ENCODE data around the gene BTN1A1.

The BTN1A1 gene

DNA sequence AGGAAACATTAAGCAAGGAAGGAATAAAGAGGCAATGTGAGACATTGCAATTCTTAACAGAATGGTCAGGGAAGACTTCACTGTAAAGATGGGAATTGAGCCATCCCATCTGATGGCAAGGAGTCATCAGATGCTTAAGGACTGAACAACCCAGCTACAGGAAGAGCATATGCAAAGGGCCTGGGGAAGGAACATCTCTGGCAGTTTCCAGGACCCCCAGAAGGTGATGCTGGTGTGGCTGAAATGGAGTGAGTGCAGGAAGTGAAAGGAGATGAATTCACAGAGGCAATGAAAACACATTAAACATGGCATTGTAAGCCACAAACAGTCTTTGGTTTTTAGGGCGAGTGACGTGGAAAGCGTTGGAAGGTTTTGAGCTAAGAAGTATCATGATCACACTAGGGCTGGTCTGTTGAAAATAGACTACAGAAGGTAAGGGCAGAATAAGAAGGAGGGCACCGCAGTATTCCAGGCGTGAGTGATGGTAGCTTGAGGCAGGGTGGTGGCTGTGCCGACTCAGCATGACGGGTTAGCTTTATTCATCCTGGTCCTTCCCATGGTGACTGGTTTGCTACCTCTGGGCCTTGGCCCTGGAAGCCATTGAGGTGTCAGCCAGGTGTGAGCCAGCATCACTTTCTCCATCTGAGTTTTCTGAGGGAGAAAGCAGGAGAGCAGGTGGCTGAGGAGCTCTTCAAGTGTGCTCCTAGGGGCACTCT, 35.5 kb upstream of the BTN1A1 start:
- WGBS, 2 experiments (ENCODE audit: insufficient coverage in 2 of 2) = 94 to 97% methylated on average over 7 of the region's 7 CpGs

DNA sequence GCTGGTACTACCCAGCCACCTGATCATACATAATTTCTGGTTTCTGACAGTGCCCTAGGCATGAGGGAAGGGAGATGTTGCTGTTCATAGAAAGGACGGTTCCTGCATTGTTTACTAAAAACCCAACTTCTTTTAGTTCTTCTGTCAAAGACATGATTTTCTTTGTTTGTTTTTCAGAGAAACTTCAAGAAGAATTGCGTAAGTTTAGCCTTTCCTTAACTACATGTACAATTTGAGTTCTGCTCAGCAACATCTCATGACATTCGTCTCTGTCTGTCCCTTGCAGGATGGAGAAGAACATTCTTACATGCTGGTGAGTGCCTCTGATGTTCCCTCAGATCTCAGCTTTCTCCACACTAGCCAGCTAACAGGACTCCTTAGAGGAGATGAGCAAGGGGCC, 34.3 kb upstream of the BTN1A1 start:
- H3K27ac ChIP-seq (ENCODE audit: low read depth, low read length, severe bottlenecking) = no peak overlapping the region
- peaks cover 79% of the 10 kb centered on the region for H3K36me3 ChIP-seq (ENCODE audit: control insufficient read depth, insufficient read depth, low read length)
- H3K9me3 ChIP-seq (ENCODE audit: control insufficient read depth, low read length) = no peaks in the 10 kb centered on the region
- no peaks in the 10 kb centered on the region for H3K4me1 ChIP-seq (ENCODE audit: control insufficient read depth, insufficient read depth, low read length, poor library complexity, severe bottlenecking)
- no peak overlapping the region for H3K4me3 ChIP-seq (ENCODE audit: extremely low read depth, insufficient read depth, low read length, poor library complexity, severe bottlenecking)
- WGBS, 2 experiments (ENCODE audit: insufficient coverage in 2 of 2) = 87% methylated on average over 3 of the region's 3 CpGs; no CpG with 5 or more reads in 1 of the 2 experiments

More for the DNA sequence above, 35.5 kb upstream of the BTN1A1 start:
- no peak overlapping the region for H3K4me3 ChIP-seq (ENCODE audit: extremely low read depth, insufficient read depth, low read length, poor library complexity, severe bottlenecking)
- no peak overlapping the region for H3K27ac ChIP-seq (ENCODE audit: low read depth, low read length, severe bottlenecking)
- H3K4me1 ChIP-seq (ENCODE audit: control insufficient read depth, insufficient read depth, low read length, poor library complexity, severe bottlenecking) = no peaks in the 10 kb centered on the region
- peaks cover 91% of the 10 kb centered on the region for H3K36me3 ChIP-seq (ENCODE audit: control insufficient read depth, insufficient read depth, low read length)
- H3K9me3 ChIP-seq (ENCODE audit: control insufficient read depth, low read length) = no peaks in the 10 kb centered on the region

DNA sequence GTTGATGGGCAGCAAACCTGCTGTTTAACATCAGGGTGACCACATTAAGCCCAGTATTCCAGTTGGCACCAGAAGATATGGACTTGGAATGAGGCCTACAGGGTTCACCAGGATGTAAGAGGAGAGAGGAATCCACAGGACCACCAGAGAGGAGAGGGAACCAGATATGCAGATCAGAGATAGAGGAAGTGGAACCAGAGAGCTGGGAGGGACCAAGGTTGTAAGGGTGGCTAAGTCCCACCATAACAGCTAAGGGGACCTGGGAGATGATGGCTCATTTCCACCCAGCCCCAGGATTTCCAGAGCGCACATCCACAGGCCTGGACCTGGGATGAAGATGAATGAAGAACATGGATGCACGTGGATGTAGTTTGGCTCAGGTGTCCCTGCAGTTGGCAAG, 31.3 kb upstream of the BTN1A1 start:
- Histone ChIP-seq H3K27ac (ENCODE audit: low read depth, low read length, severe bottlenecking) (no peak overlapping the region), H3K4me3 (ENCODE audit: extremely low read depth, insufficient read depth, low read length, poor library complexity, severe bottlenecking) (no peak overlapping the region), H3K9me3 (ENCODE audit: control insufficient read depth, low read length) (peaks cover 7% of the 10 kb centered on the region), H3K4me1 (ENCODE audit: control insufficient read depth, insufficient read depth, low read length, poor library complexity, severe bottlenecking) (no peaks in the 10 kb centered on the region), H3K36me3 (ENCODE audit: control insufficient read depth, insufficient read depth, low read length) (peaks cover 53% of the 10 kb centered on the region)
- WGBS, 2 experiments (ENCODE audit: insufficient coverage in 2 of 2) = 95 to 100% methylated on average over 2 of the region's 2 CpGs

DNA sequence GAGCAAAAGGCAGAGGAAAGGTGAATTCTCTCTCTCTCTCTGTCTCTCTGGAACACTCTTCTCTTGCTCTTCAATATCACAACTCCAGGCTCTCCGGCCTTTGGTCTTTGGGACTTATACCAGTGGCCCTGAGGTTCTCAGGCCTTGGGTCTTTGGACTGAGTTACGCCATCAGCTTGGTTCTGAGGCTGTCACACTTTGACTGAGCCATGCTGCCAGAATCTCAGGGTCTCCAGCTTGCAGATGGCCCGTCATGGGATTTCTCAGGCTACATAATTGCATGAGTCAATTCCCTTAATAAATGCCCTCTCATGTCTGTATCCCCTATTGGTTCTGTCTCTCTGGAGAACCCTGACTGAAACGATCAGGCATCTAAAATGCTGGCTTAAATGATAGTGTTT, 29.5 kb upstream of the BTN1A1 start:
- Histone ChIP-seq H3K4me3 (ENCODE audit: extremely low read depth, insufficient read depth, low read length, poor library complexity, severe bottlenecking) (no peak overlapping the region), H3K4me1 (ENCODE audit: control insufficient read depth, insufficient read depth, low read length, poor library complexity, severe bottlenecking) (no peaks in the 10 kb centered on the region), H3K36me3 (ENCODE audit: control insufficient read depth, insufficient read depth, low read length) (peaks cover 35% of the 10 kb centered on the region), H3K9me3 (ENCODE audit: control insufficient read depth, low read length) (peaks cover 7% of the 10 kb centered on the region), H3K27ac (ENCODE audit: low read depth, low read length, severe bottlenecking) (no peak overlapping the region)
- WGBS, 2 experiments (ENCODE audit: insufficient coverage in 2 of 2) = 98 to 100% methylated on average over 3 to 4 of the region's 4 CpGs

DNA sequence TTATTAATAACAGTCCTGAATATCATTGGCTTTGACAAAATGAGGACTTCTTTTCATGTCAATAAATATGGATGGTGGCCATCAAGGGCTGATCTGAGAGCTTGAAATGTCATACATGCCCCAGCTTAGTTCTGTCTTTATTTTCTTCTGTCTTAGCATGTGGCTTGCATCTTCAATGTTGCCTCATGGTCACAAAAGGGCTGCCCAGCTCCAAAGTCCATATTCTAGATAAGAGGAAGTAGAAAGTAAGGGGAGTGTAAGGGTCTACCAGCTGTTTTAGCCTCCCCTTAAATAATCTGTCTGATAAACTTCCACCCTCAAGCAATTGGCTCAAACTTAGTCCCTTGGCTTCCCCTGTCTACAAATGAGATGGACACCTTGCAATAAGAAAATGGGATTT, 28.1 kb upstream of the BTN1A1 start:
- peaks cover 7% of the 10 kb centered on the region for H3K9me3 ChIP-seq (ENCODE audit: control insufficient read depth, low read length)
- peaks cover 21% of the 10 kb centered on the region for H3K36me3 ChIP-seq (ENCODE audit: control insufficient read depth, insufficient read depth, low read length)
- H3K27ac ChIP-seq (ENCODE audit: low read depth, low read length, severe bottlenecking) = no peak overlapping the region
- H3K4me3 ChIP-seq (ENCODE audit: extremely low read depth, insufficient read depth, low read length, poor library complexity, severe bottlenecking) = no peak overlapping the region
- no peaks in the 10 kb centered on the region for H3K4me1 ChIP-seq (ENCODE audit: control insufficient read depth, insufficient read depth, low read length, poor library complexity, severe bottlenecking)

GRCh38 chr6:26472549-26473290, 27.4 kb upstream of the BTN1A1 start:
- Histone ChIP-seq H3K9me3 (ENCODE audit: control insufficient read depth, low read length) (peaks cover 7% of the 10 kb centered on the region), H3K27ac (ENCODE audit: low read depth, low read length, severe bottlenecking) (no peak overlapping the region), H3K4me3 (ENCODE audit: extremely low read depth, insufficient read depth, low read length, poor library complexity, severe bottlenecking) (no peak overlapping the region), H3K36me3 (ENCODE audit: control insufficient read depth, insufficient read depth, low read length) (peaks cover 15% of the 10 kb centered on the region), H3K4me1 (ENCODE audit: control insufficient read depth, insufficient read depth, low read length, poor library complexity, severe bottlenecking) (no peaks in the 10 kb centered on the region)
- WGBS, 2 experiments (ENCODE audit: insufficient coverage in 2 of 2) = 93 to 100% methylated on average over 2 to 3 of the region's 4 CpGs

DNA sequence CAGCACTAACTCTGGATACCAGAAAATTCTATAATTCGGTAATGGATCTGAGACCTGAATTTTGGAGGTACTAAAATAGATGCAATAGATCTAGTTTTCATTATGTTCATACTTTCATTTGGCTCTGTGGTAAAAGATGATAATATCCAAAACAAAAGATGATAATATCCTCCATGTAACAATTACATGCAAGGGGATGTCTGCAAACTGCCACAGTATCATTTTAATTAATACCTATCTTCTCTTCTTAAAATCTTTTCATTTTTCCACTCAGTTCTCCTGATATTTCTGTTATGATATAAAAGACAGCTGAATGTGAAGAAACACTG, 26.7 kb upstream of the BTN1A1 start:
- H3K36me3 ChIP-seq (ENCODE audit: control insufficient read depth, insufficient read depth, low read length) = peaks cover 9% of the 10 kb centered on the region
- no peaks in the 10 kb centered on the region for H3K4me1 ChIP-seq (ENCODE audit: control insufficient read depth, insufficient read depth, low read length, poor library complexity, severe bottlenecking)
- no peak overlapping the region for H3K4me3 ChIP-seq (ENCODE audit: extremely low read depth, insufficient read depth, low read length, poor library complexity, severe bottlenecking)
- no peak overlapping the region for H3K27ac ChIP-seq (ENCODE audit: low read depth, low read length, severe bottlenecking)
- H3K9me3 ChIP-seq (ENCODE audit: control insufficient read depth, low read length) = peaks cover 7% of the 10 kb centered on the region
- no CpG with 5 or more reads among the region's 1 CpG for WGBS, 2 experiments (ENCODE audit: insufficient coverage in 2 of 2)

- 90 to 93% methylated on average over 6 to 7 of the region's 12 CpGs for WGBS, 2 experiments (ENCODE audit: insufficient coverage in 2 of 2)
- no peak overlapping the region for H3K4me3 ChIP-seq (ENCODE audit: extremely low read depth, insufficient read depth, low read length, poor library complexity, severe bottlenecking)
These were observed 26.2 kb upstream of the BTN1A1 start for GRCh38 chr6:26473758-26474438.

DNA sequence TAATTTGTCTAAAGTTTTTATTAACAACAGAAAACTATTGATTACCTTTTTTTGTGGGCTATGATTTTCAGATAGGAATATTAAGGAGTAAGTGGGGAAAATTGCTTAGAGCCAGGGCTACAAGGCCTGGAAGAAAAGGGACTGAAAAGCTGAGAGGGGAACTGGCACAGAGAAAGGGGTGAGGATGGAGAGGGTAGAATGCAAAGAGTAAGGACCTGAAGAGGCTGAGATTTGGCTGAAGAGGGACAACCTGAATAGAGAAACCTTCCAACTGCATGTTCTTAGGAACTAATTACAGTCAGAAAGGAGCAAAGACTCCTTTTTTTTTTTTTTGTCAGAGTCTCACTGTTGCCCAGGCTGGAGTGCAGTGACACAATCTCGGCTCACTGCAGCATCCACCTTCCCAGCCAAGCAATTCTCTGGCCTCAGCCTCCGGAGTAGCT, 25.6 kb upstream of the BTN1A1 start:
- H3K36me3 ChIP-seq (ENCODE audit: control insufficient read depth, insufficient read depth, low read length) = no peaks in the 10 kb centered on the region
- peaks cover 6% of the 10 kb centered on the region for H3K4me1 ChIP-seq (ENCODE audit: control insufficient read depth, insufficient read depth, low read length, poor library complexity, severe bottlenecking)
- H3K9me3 ChIP-seq (ENCODE audit: control insufficient read depth, low read length) = peaks cover 7% of the 10 kb centered on the region
- no peak overlapping the region for H3K27ac ChIP-seq (ENCODE audit: low read depth, low read length, severe bottlenecking)
- H3K4me3 ChIP-seq (ENCODE audit: extremely low read depth, insufficient read depth, low read length, poor library complexity, severe bottlenecking) = no peak overlapping the region
- 80 to 95% methylated on average over 1 to 2 of the region's 2 CpGs for WGBS, 2 experiments (ENCODE audit: insufficient coverage in 2 of 2)

More at GRCh38 chr6:26473758-26474438, 26.2 kb upstream of the BTN1A1 start:
- H3K36me3 ChIP-seq (ENCODE audit: control insufficient read depth, insufficient read depth, low read length) = peaks cover 4% of the 10 kb centered on the region
- H3K27ac ChIP-seq (ENCODE audit: low read depth, low read length, severe bottlenecking) = no peak overlapping the region
- peaks cover 7% of the 10 kb centered on the region for H3K9me3 ChIP-seq (ENCODE audit: control insufficient read depth, low read length)
- peaks cover under 1% of the 10 kb centered on the region for H3K4me1 ChIP-seq (ENCODE audit: control insufficient read depth, insufficient read depth, low read length, poor library complexity, severe bottlenecking)

GRCh38 chr6:26475823-26476729, 24.0 kb upstream of the BTN1A1 start:
- Histone ChIP-seq H3K9me3 (ENCODE audit: control insufficient read depth, low read length) (peaks cover 11% of the 10 kb centered on the region), H3K36me3 (ENCODE audit: control insufficient read depth, insufficient read depth, low read length) (no peaks in the 10 kb centered on the region), H3K4me1 (ENCODE audit: control insufficient read depth, insufficient read depth, low read length, poor library complexity, severe bottlenecking) (peaks cover 6% of the 10 kb centered on the region), H3K27ac (ENCODE audit: low read depth, low read length, severe bottlenecking) (peak overlapping the region; percentile 19), H3K4me3 (ENCODE audit: extremely low read depth, insufficient read depth, low read length, poor library complexity, severe bottlenecking) (no peak overlapping the region)
- 31 to 61% methylated on average over 3 to 5 of the region's 7 CpGs for WGBS, 2 experiments (ENCODE audit: insufficient coverage in 2 of 2)
